MCF 10A (cell line): ENCODE data around the gene ULK4. TPM values are rescaled to one million over a fixed set of nuclear protein-coding genes. Genes with fewer than 3 reads are reported as not detected.

Experiments
- BruUV-seq: library from RNA; stranded (reverse); fragments of 400-500 nt; replicated peaks from 2 replicates; lab custom pipeline; 2021; lab: Mats Ljungman, UMichigan
- CTCF ChIA-PET: fragments of 300-600 bp; sonication (Branson Sonifier 250); formaldehyde crosslinking; extraction: SDS; loops from one replicate; lab custom pipeline; 2021; ENCODE audit warnings: antibody characterized with exemption, inconsistent platforms; lab: Yijun Ruan, JAX
- POLR2A ChIA-PET: fragments of 300-600, 350-650 bp; sonication (Branson Sonifier 250); formaldehyde crosslinking; extraction: SDS; loops from one replicate; lab custom pipeline; 2020; ENCODE audit warnings: antibody characterized with exemption, inconsistent platforms; lab: Yijun Ruan, JAX
- DNase-seq: peaks from one replicate; pipeline ENCODE4 v3.0.0-alpha.2; 2018; ENCODE audit not compliant: unreplicated experiment
- H3K27ac Mint-ChIP-seq: one replicate; pipeline ENCODE4 v1.8.0; 2022; ENCODE audit warnings: mild to moderate bottlenecking, low read depth, mixed read lengths; ENCODE audit not compliant: unreplicated experiment
- H3K27me3 Mint-ChIP-seq: one replicate; pipeline ENCODE4 v1.8.0; 2022; ENCODE audit warnings: mixed read lengths; ENCODE audit not compliant: insufficient read depth, unreplicated experiment
- H3K36me3 Mint-ChIP-seq: one replicate; pipeline ENCODE4 v1.8.0; 2022; ENCODE audit warnings: mild to moderate bottlenecking, moderate library complexity, mixed read lengths; ENCODE audit not compliant: insufficient read depth, unreplicated experiment
- H3K4me1 Mint-ChIP-seq: one replicate; pipeline ENCODE4 v1.8.0; 2022; ENCODE audit warnings: mixed read lengths; ENCODE audit not compliant: insufficient read depth, unreplicated experiment
- H3K4me3 Mint-ChIP-seq: one replicate; pipeline ENCODE4 v1.8.0; 2022; ENCODE audit warnings: mild to moderate bottlenecking, moderate library complexity, mixed read lengths; ENCODE audit not compliant: unreplicated experiment
- H3K9me3 Mint-ChIP-seq: one replicate; pipeline ENCODE4 v1.8.0; 2022; ENCODE audit warnings: mixed read lengths; ENCODE audit not compliant: unreplicated experiment
- CTCF ChIP-seq: fragments of 200-600 bp; IDR thresholded peaks from one replicate; pipeline ENCODE4 v1.8.0; 2022; ENCODE audit warnings: antibody characterized with exemption, mild to moderate bottlenecking; ENCODE audit not compliant: unreplicated experiment
- intact Hi-C: fragments of 100-400 bp; cut with micrococcal nuclease; formaldehyde crosslinking; loops from 2 replicates; pipeline ENCODE4 v1.14.1; 2022
- total RNA-seq: library from RNA; stranded (reverse); gene quantifications from 2 replicates; pipeline ENCODE4 v1.2.3, GENCODE V29; 2022

The ULK4 gene
- total RNA-seq, 1 experiment from 2014 or later: 7.8 TPM

DNA sequence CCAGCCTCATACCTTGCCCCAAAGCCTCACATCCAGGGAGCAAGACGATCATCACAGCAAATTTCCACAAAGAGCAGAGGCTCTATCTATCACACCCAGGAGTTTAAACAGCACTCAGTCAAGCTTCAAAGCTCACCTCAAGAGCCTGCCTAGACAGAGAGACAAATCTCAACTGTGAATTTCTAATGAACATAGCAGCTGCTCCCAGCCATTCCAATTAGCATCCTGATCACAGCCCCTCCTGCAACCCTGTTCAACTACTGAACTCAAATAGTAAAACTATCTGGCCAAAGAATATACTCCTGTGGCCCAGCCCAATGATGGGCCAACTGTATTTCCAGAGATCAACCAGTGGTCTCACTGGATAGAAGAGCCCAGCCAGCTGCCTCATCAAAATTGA, 492.8 kb downstream of the ULK4 start:
- H3K27ac Mint-ChIP-seq: no peak overlapping the region
- H3K27me3 Mint-ChIP-seq: no peaks in the 10 kb centered on the region
- peaks cover 22% of the 10 kb centered on the region for H3K9me3 Mint-ChIP-seq
- intact Hi-C loops: no loop called here
- no peaks in the 10 kb centered on the region for H3K4me1 Mint-ChIP-seq
- ChIA-PET POLR2A (no interaction called here), CTCF (no interaction called here)
- no TSS peak for BruUV-seq
- DNase-seq: no peak
- no peak overlapping the region for H3K4me3 Mint-ChIP-seq
- H3K36me3 Mint-ChIP-seq: no peaks in the 10 kb centered on the region
- TF ChIP-seq CTCF: no peak

GRCh38 chr3:41467481-41467880, 494.4 kb downstream of the ULK4 start:
- no peak overlapping the region for H3K4me3 Mint-ChIP-seq
- intact Hi-C loops: no loop called here
- ChIA-PET CTCF (no interaction called here), POLR2A (no interaction called here)
- DNase-seq: no peak
- no TSS peak for BruUV-seq
- no peak for TF ChIP-seq CTCF
- no peaks in the 10 kb centered on the region for H3K27me3 Mint-ChIP-seq
- no peaks in the 10 kb centered on the region for H3K4me1 Mint-ChIP-seq
- no peak overlapping the region for H3K27ac Mint-ChIP-seq
- peaks cover 18% of the 10 kb centered on the region for H3K9me3 Mint-ChIP-seq
- no peaks in the 10 kb centered on the region for H3K36me3 Mint-ChIP-seq

GRCh38 chr3:41464858-41465257, 497.0 kb downstream of the ULK4 start:
- no peak for TF ChIP-seq CTCF
- Mint-ChIP-seq H3K27me3 (no peaks in the 10 kb centered on the region), H3K36me3 (no peaks in the 10 kb centered on the region), H3K27ac (no peak overlapping the region), H3K9me3 (peaks cover 7% of the 10 kb centered on the region), H3K4me1 (no peaks in the 10 kb centered on the region), H3K4me3 (no peak overlapping the region)
- intact Hi-C loops: no loop called here
- no peak for DNase-seq
- BruUV-seq: no TSS peak
- ChIA-PET POLR2A (no interaction called here), CTCF (no interaction called here)

- no TSS peak for BruUV-seq
- Mint-ChIP-seq H3K27me3 (no peaks in the 10 kb centered on the region), H3K4me1 (no peaks in the 10 kb centered on the region), H3K9me3 (peaks cover 3% of the 10 kb centered on the region), H3K4me3 (no peak overlapping the region), H3K27ac (no peak overlapping the region), H3K36me3 (no peaks in the 10 kb centered on the region)
- intact Hi-C loops: no loop called here
- POLR2A ChIA-PET: no interaction called here
- DNase-seq: peak; percentile 6
- TF ChIP-seq CTCF: no peak
- CTCF ChIA-PET: interaction anchor here (0.6 kb wide), 1 partner anchor 885 kb away, joined by 3 read pairs; no protein-coding TSS in a partner anchor
These were observed 497.5 kb downstream of the ULK4 start for GRCh38 chr3:41464401-41464800.
